ENCODE results near the gene PPP2R5C.
"Not testable (repeated sequence)": the region's sequence is repeated elsewhere in the genome, so short reads cannot be mapped to it uniquely, and the experiment has no call there.

PPP2R5C gene

DNA sequence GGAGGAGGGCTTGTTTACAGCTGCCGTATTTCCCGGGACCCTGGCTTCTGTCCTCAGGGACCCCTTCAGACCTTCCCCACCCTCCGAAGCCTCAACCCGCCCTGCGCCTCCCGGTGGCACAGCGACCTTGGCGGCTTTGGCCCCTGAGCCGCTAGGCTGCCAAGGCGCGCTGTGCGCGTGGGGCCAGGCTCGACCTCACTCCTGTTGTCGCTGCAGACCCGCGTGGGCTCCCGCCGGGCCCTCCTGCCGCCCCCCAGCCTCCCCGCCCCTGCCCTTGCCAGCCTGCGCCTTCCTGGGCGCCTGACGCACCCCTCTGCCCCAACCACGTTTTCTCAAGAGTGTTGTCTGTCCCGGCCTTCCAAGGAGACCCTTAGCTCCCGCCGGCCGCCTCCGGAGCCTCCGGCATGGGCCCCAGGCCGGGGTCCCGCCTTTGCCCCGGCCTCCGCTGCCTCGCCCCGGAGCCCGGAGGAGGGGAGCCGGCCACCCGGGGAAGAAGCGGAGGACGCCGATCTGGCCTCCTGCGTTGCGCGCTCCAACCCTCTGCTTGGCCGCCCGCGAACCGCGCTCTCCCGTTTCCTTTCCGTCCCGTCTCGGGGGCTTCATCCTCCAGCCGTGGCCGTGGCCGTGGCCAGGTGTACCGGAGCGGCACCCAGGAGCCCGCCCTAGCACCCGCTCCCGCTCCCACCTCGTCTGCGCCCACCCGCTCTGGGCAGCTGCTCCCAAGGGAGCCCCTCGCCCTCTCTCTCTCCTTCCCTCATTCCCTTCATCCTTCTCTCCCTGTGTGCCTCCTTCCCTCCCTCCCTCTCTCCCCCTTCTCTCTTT lies 19.9 kb downstream of the PPP2R5C start:
- DNase-seq (ENCODE audit: low read depth in 3 of 3): peak in 1 of 3 donors; percentile 28

DNA sequence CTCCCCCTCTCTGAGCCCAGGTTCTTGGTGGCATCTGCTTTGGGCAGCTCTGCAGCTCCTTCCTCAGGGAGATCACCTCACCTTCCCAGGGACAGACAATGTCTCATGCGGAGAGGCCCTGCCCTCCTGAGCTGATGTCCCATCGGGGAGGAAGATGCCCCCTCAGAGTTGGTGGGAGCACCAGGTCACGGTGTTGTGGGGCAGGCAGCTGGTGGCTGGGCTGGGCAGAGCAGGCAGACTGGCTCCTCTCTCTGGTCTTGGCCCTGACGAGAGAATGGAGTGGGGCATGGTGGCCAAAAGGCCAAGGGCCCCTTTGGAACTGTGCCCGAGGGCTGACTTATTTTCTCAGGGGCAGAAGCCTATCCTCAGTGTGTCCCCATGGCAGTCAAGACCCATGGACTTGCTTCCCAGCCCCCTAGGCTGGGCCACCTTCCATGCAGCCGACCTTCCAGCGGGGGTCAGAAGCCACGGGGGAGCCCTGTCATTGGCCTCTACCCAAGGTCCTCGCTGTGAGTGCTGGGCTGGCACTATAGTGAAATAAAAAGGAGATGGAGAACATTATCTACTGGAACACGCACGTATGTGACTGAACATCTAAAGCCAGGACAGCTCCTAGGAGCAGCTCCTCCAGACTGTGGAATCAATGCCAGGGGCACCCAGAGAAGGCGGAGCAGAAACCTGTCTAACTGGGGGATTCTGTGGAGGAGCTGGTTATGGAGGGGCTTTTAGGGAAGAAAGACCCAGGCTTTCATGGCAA lies 21.9 kb downstream of the PPP2R5C start:
- DNase-seq (ENCODE audit: low read depth in 3 of 3): no peak

DNA sequence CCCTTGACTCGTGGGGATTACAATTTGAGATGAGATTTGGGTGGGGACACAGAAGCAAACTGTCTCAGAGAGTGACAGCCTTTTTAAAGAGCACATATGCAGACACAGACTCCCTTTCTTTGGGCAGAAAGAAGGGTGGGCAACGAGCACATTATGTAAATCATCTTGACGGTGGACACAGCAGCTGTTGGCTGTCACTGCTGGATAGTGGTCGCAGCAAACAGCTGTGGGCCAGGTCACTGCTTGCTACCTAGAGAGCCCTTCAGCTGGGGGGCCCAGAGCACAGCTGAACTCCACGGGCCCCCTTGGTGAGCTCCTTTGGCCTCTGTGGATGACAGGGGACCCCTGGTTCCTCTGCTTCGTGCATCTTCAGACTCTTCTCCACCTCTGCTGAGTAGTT lies 23.1 kb downstream of the PPP2R5C start:
- no peak for DNase-seq (ENCODE audit: low read depth in 3 of 3)

DNA sequence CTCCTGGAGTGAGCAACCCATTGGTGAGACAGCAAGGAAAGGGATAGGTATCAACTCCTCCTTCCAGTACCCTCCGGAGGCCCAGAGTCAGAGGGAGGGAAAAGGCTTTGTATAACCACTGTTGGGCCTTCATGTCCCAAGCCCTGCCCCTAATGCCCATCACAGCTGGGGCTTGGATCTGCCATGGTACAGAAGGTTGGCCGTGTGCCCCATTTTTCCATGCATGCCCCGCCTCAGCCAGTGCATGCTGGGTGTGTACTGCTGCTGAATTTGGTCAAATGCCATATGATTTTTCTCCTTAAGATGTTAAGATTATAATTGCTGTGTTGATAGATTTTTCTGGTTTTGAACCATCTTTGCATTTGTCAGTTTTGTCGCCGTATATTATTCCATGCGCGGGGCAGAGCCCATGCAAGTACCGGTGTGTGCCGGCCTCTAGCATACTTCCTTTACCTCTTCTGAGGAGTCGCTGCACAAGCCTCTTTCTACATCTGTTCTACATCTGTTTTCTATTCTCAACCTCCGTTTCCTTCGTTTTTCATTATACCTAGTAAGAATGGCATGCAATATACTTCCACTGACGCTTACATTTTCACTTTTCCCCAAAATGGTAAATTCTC lies 26.6 kb downstream of the PPP2R5C start:
- DNase-seq (ENCODE audit: low read depth in 3 of 3): no peak

DNA sequence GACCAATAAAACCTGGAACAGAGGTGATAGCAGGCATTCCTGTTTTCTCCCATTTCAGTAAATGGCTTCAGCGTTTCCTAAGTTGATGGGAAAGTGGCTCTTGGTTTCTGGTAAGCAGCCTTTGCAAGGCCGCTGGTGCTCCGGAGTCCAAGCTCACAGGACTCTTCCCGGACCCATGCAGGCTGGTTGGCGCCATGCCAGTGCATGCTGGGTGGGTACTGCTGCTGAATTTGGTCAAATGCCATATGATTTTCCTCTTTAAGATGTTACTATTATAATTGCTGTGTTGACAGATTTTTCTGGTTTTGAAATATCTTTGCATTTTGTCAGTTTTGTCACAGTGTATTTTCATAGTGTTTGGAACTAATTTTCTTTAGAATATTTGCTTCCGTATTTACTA lies 27.7 kb downstream of the PPP2R5C start:
- DNase-seq (ENCODE audit: low read depth in 3 of 3): no peak

DNA sequence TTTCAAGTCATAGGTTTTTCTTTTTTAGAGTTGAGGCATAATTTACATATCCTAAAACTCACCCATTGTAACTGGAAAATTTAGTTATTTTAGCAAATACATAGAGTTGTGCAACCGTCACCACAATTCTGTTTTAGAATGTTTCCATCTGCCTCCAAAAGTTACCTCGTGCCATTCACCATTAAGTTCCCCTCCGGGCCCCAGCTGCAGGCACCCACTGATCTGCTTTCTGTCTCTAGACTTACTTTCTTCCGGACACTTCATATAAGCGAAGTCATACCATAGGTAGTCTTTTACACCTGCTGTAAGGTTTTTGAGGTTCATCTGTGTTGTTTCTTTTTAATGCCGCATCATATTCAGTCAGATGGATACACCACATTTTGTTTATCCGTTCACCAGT lies 28.7 kb downstream of the PPP2R5C start:
- no peak for DNase-seq (ENCODE audit: low read depth in 3 of 3)

DNA sequence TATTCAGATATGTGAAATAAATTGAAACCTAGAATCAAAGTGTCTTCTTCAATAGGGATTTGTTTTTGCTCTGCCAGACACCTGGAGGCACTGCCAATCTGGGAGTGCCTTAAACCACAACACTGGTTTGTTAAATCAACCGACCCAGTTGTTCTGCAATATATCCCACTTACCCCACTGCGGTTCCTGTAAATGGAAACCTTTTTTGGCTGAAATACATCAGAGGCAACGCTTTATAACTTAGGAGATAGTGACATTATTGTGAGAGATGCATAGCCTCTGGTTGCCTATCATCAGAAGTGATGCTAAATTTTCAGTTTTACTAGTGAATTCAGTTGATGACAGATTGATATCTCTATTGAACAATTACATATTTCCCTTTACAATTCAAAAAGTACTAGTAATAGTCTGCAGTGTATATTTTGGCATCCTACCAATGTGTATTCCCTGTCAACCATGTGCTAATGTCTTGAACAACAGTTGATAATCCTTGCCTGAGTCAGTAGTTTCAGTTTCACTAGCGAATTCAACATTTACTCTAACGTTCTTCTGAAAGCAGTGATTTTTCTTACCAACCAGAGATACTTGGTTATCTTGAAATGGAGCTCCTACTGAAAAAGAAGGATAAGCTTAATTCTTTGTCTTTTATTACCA lies 30.5 kb downstream of the PPP2R5C start:
- no peak for DNase-seq (ENCODE audit: low read depth in 3 of 3)

DNA sequence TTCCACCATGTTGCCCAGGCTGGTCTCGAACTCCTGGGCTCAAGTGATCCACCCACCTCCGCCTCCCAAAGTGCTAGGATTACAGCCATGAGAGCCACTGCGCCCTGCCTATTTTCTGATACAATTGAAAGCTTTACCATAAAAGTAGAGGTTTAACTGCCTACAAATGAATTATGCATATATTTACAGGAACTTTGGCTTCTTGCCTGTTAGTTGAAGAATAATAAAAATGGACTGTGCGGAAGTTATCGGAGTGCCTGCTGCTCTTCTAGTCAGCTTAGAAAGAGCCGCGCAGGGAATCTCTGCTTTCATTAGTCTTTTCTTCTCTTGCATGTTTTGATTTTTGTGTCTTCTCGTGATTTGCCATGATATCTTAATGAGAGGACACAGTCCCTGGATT lies 34.5 kb downstream of the PPP2R5C start:
- no peak for DNase-seq (ENCODE audit: low read depth in 3 of 3)

DNA sequence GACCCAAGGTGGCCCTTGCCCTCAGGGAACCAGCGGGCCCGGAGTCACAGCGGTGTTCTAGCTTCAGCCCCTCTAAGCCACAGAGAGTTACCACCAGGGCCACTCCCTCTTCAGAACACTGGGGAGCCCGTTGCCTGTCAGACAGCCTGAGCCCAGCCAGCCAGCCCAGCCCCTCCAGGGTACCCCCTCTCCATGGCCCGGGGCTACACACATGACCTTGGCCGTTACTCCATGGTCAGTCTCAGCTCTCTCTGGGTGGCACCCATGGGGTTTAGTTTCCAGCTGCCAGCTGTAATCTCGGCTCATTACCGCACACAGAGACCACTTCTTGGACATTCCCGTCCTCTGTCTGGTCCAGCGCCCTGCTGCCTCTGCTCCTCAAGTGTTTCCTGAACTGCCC lies 35.0 kb downstream of the PPP2R5C start:
- DNase-seq (ENCODE audit: low read depth in 3 of 3): no peak

DNA sequence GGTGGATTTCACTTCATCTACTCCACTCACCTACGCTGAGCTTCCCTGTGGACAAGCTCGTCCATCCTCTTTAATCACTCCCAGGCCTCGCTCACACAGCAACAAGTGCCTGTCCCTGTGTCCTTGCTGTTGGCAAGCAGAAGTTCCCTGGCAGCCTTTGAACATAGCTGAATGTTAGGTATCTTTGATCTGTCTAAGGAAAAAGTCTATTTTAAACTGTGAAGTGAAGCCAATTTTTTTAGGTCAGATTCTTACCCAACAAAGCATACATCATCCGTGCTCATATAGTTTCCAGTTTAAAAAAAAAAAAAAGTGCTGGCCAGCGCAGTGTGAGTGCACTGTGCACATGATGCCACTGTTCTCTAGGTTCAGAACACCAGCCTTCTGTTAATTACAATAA lies 36.3 kb downstream of the PPP2R5C start:
- no peak for DNase-seq (ENCODE audit: low read depth in 3 of 3)

DNA sequence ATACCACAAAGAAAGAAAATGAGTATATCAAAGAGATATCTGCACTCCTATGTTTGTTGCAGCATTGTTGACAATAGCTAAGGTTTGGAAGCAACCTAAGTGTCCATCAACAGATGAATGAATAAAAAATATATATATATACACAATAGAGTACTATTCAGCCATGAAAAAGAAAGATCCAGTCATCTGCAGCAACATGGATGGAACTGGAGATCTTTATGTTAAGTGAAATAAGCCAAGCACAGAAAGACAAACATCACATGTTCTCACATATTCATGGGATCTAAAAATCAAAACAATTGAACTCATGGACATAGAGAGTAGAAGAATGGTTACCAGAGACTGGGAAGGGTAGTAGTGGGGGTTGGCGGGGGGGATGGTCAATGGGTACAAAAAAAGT lies 42.9 kb downstream of the PPP2R5C start:
- not testable (repeated sequence) for DNase-seq (ENCODE audit: low read depth in 3 of 3)

DNA sequence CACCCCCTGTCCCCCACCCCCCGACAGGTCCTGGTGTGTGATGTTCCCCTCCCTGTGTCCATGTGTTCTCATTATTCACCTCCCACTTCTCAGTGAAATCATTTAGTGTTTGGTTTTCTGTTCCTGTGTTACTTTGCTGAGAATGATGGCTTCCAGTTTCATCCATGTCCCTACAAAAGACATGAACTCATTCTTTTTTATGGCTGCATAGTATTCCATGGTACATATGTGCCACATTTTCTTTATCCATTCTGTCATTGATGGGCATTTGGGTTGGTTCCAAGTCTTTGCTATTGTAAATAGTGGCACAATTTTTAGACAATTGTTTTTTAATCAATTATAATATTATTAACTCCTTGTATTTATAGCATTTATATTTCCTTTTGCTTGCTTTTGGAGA lies 44.7 kb downstream of the PPP2R5C start:
- DNase-seq (ENCODE audit: low read depth in 3 of 3): not testable (repeated sequence)

DNA sequence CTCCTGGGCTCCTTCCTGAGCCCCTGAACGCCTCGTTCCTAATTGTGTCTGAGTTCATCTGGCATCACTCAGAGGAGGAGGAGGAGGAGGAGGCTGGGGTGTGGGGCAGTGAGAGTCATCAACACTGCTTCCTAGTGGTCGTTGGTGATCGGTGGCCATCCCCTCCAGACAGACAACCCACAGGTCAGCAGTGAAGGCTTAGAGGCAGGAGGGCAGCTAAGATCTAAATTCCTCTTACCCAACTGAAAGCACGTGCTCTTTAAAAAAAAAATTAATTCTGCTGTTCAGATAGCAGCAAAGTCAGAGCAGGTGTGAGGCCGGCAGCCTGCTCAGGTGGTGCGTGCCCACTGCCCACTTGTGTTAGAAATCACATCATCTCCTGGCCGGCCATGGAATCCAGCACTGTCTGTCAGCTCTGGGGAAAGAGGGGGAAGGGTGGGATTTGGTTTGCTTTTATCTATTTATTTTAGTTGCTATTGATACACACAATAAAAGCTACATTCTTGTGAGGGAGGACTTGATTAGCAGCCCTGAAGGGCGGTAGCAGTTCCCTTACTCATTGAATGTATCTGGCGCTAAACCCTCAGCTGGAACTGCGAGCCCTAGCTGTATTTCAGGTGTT lies 46.6 kb downstream of the PPP2R5C start:
- DNase-seq (ENCODE audit: low read depth in 3 of 3): no peak

DNA sequence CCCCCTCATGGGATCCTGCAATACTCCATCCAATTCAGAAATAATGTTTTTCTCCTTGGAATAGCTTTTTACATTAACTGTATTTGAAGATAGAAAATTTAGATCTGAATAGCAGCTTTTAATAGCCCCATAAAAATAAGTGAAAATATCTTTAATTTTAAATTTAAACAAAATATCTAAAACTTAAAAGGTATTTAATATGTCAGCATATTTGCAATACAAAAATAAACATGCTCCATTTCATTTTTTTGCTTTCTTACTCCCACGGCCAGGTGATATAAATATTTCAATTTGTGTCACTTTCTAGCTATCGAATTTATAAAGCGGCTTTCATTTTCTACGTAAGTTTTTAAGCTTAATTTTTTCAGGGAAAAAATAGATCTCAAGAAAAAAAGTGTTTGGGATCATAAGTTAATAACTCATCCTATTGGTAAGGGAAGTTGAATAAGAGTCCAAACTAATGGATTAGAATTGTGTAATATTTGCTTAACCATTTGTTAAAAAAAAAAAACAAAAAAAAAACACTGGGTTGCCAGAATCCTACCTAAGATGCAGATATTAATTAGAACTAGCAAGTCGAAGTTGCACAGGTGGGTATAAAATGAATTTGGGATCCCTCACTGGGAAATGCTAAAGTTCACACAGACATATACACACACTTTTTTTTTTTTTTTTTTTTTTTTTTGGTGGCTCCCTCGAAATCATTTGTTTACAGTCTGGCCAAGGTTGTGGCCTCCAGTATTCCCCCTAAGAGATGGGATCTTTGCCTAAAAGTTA lies 47.6 kb downstream of the PPP2R5C start:
- DNase-seq (ENCODE audit: low read depth in 3 of 3): no peak

DNA sequence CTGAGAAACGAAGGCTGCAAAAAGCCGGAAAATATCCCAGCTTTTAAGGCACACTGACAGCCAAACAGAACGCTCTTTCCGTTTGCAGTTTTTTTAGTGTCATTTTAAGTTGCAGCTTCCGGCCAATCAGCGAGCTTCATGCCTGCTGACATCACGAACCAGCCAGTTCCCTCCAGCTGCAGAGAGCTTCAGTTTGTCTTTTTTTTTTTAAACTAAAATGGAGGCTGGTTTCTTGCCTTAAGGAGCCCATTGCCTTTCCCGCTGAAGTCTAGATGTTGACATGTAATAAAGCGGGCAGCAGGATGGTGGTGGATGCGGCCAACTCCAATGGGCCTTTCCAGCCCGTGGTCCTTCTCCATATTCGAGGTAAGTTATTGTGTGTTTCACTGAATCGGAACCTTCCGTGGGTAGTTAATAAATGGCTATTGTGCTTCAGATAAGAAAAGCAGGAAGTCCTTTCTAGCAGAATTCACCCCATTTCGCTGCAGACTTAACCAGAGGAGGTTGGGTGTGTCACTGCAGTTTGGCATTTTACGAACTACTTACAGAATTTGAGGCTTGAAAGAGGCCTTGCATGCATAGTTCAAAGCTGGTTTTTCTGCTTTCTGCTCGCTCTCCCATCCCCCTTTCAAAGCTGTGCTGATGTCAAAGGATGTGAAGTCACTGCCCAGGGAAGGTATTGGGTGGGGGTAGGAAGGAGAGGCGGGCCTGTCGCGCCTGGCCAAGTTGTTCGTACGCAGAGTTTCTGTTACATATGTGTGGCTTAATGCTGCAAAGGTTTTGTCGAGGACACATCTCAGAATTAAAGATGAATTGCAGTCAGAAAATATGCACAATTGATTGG lies 48.4 kb downstream of the PPP2R5C start:
- peak; percentile 59 to 78 (median 69) for DNase-seq (ENCODE audit: low read depth in 3 of 3)

DNA sequence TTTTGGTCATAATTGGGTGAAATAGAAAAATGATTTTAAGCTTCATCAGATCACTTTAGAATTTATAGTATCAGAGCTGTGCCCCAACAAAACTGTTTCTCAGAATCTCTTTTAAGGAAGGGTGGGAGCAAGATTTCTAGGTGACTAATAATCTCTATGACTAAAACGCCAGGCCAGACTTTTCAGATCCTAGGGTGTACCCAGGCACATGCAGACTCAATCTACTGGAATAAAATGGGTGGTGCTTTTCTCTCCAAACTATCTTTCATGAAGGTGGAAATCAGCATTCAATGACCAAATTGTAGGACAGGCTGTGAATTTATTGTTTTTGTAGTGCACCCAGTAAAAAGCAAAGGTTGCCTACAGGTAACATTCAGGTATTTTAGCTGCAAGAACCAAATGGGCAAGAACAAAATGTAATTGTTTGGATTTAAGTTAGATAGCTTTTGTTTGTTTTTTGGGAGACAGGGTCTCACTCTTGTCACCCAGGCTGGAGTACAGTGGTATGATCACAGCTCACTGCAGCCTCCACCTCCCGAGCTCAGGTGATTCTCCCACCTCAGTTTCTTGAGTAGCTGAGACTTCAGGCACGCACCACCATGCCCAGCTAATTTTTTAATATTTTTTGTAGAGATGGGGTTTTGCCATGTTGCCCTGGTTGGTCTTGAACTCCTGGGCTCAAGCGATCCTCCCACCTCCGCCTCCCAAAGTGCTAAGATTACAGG lies 49.5 kb downstream of the PPP2R5C start:
- no peak for DNase-seq (ENCODE audit: low read depth in 3 of 3)

DNA sequence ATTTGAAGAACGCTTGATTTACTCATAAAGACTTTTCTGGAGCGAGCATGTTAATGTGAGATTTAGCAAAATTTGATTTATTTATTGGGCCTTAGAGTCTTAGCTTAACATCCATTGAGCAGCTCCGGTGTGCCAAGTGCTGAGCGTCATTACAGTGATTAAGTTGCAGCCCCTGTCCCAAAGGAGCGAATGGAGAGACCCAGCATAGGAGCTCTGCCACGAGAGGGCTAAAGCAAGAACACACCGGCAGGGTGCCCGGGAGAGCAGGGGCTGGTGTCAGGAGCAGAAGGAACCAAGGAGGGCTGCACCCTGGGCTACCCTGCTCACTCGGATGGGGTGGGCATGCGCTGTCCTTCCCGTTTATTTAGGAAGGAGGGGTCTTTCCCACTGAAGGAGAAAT lies 50.6 kb downstream of the PPP2R5C start:
- DNase-seq (ENCODE audit: low read depth in 3 of 3): no peak

DNA sequence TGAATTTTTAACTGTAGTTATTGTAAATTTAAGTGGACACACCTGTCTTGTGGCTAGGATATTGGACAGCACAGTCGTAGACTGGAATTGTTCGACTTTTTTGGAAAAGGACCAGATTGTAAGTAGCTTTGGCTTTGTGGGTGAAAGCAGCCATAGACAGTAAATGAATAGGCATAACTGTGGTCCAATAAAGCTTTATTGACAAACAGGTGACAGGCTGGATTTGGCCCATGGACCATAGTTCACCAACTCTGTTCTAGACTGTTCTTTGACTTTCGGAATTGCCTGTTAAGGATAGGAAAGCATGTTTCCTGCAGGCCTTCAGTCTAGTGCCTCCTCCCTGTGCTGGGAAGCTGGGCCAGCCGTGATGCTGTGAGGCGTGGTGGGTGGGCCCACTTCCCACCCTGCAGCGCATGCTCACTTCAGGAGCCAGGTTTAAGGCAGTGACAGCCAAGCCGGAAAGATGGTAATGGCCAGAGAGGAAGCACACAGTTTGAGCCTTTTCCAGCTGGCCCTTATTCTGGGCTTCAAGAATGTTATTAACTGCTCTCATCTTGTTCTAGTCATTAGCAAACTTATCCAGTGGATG lies 51.8 kb downstream of the PPP2R5C start:
- DNase-seq (ENCODE audit: low read depth in 3 of 3): no peak

DNA sequence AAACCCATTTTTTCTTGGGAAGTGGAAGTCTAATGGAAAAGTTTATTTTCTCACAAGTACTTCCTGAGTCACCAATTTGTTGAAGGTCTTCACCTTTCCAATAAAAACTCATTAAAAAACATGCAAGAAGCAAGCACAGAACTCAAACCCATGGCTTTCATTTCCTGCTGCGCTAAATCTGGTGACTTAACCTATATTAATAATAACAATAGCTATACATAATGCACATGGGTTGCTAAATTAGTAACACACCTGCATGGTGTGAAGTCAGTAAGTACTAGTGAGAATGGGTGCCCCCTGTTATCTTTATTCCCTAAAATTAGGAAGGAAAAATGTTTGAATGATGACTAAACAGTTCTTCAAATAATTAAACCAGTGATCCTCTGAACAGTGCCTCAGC lies 52.3 kb downstream of the PPP2R5C start:
- no peak for DNase-seq (ENCODE audit: low read depth in 3 of 3)
